Measurements from ENCODE around the gene LPIN1. TPM values are rescaled to one million over a fixed set of nuclear protein-coding genes. Genes with fewer than 3 reads are reported as not detected.
"Not testable (repeated sequence)": the region's sequence is repeated elsewhere in the genome, so short reads cannot be mapped to it uniquely, and the experiment has no call there.

Gene LPIN1
- total RNA-seq, 1 donor from 2014 or later, result 23.4 TPM

GRCh38 chr2:11813951-11814350 lies 67.5 kb downstream of the LPIN1 start:
- peaks cover 34% of the 10 kb centered on the region for H3K36me3 Mint-ChIP-seq (ENCODE audit: low read depth, unreplicated experiment)
- H3K4me3 ChIP-seq (ENCODE audit: insufficient read depth, low read depth, low read length), result no peak overlapping the region
- no peak overlapping the region for H3K4me2 ChIP-seq (ENCODE audit: low read length)
- H3K4me3 Mint-ChIP-seq (ENCODE audit: unreplicated experiment), result no peak overlapping the region
- H3K4me1 Mint-ChIP-seq (ENCODE audit: low read depth, unreplicated experiment), result no peaks in the 10 kb centered on the region
- H3K79me2 ChIP-seq (ENCODE audit: insufficient read depth, low read length), result no peaks in the 10 kb centered on the region
- no peak overlapping the region for H3K9ac ChIP-seq (ENCODE audit: low read length)
- H4K20me1 ChIP-seq (ENCODE audit: insufficient read depth, low read length), result peaks cover 21% of the 10 kb centered on the region
- peaks cover 10% of the 10 kb centered on the region for H3K36me3 ChIP-seq (ENCODE audit: insufficient read depth, low read length)
- no peaks in the 10 kb centered on the region for H3K27me3 Mint-ChIP-seq (ENCODE audit: low read depth, unreplicated experiment)
- no peak for TF ChIP-seq EZH2 (IDR thresholded peaks at IDR 0.05; ENCODE audit: insufficient read depth, low read length)
- TF ChIP-seq CTCF (IDR thresholded peaks at IDR 0.05; ENCODE audit: insufficient read depth, low read depth, low read length), result no peak
- H3K27ac ChIP-seq (ENCODE audit: low read depth, low read length), result no peak overlapping the region
- no peak overlapping the region for H3K27ac Mint-ChIP-seq (ENCODE audit: unreplicated experiment)
- no peaks in the 10 kb centered on the region for H3K9me3 ChIP-seq (ENCODE audit: insufficient read depth, low read depth, low read length)
- no peaks in the 10 kb centered on the region for H3K27me3 ChIP-seq (ENCODE audit: insufficient read depth, low read length)
- FAIRE-seq (no peak), DNase-seq (ENCODE audit: low read depth) (no peak)
- H3K4me1 ChIP-seq (ENCODE audit: insufficient read depth, low read length), result no peaks in the 10 kb centered on the region
- H2AFZ ChIP-seq (ENCODE audit: low read depth, low read length), result no peak overlapping the region
- H3K9me3 Mint-ChIP-seq (ENCODE audit: unreplicated experiment), result peaks cover 2% of the 10 kb centered on the region

- H3K27me3 Mint-ChIP-seq (ENCODE audit: low read depth, unreplicated experiment), result no peaks in the 10 kb centered on the region
- H3K27ac Mint-ChIP-seq (ENCODE audit: unreplicated experiment), result no peak overlapping the region
- H2AFZ ChIP-seq (ENCODE audit: low read depth, low read length), result no peak overlapping the region
- no peak overlapping the region for H3K4me3 Mint-ChIP-seq (ENCODE audit: unreplicated experiment)
- FAIRE-seq, result no peak
- peaks cover 14% of the 10 kb centered on the region for H3K36me3 ChIP-seq (ENCODE audit: insufficient read depth, low read length)
- no peak overlapping the region for H3K9ac ChIP-seq (ENCODE audit: low read length)
- H3K27ac ChIP-seq (ENCODE audit: low read depth, low read length), result no peak overlapping the region
- TF ChIP-seq EZH2 (IDR thresholded peaks at IDR 0.05; ENCODE audit: insufficient read depth, low read length), result no peak
- no peak for TF ChIP-seq CTCF (IDR thresholded peaks at IDR 0.05; ENCODE audit: insufficient read depth, low read depth, low read length)
- H3K36me3 Mint-ChIP-seq (ENCODE audit: low read depth, unreplicated experiment), result peaks cover 36% of the 10 kb centered on the region
- H3K4me3 ChIP-seq (ENCODE audit: insufficient read depth, low read depth, low read length), result no peak overlapping the region
- no peak for DNase-seq (ENCODE audit: low read depth)
- no peaks in the 10 kb centered on the region for H3K79me2 ChIP-seq (ENCODE audit: insufficient read depth, low read length)
- H3K4me1 Mint-ChIP-seq (ENCODE audit: low read depth, unreplicated experiment), result no peaks in the 10 kb centered on the region
- H4K20me1 ChIP-seq (ENCODE audit: insufficient read depth, low read length), result peaks cover 17% of the 10 kb centered on the region
- H3K9me3 ChIP-seq (ENCODE audit: insufficient read depth, low read depth, low read length), result no peaks in the 10 kb centered on the region
- H3K4me2 ChIP-seq (ENCODE audit: low read length), result no peak overlapping the region
- no peaks in the 10 kb centered on the region for H3K27me3 ChIP-seq (ENCODE audit: insufficient read depth, low read length)
- peaks cover 2% of the 10 kb centered on the region for H3K9me3 Mint-ChIP-seq (ENCODE audit: unreplicated experiment)
- H3K4me1 ChIP-seq (ENCODE audit: insufficient read depth, low read length), result no peaks in the 10 kb centered on the region
Observed at GRCh38 chr2:11814979-11815510, 68.6 kb downstream of the LPIN1 start.

- H3K4me1 ChIP-seq (ENCODE audit: insufficient read depth, low read length); H3K4me2 ChIP-seq (ENCODE audit: low read length); H3K9me3 ChIP-seq (ENCODE audit: insufficient read depth, low read depth, low read length); H3K79me2 ChIP-seq (ENCODE audit: insufficient read depth, low read length); DNase-seq (ENCODE audit: low read depth); H3K4me3 Mint-ChIP-seq (ENCODE audit: unreplicated experiment); H3K27ac ChIP-seq (ENCODE audit: low read depth, low read length); H2AFZ ChIP-seq (ENCODE audit: low read depth, low read length); FAIRE-seq; H3K27me3 Mint-ChIP-seq (ENCODE audit: low read depth, unreplicated experiment); H3K27ac Mint-ChIP-seq (ENCODE audit: unreplicated experiment); H3K9me3 Mint-ChIP-seq (ENCODE audit: unreplicated experiment); H3K27me3 ChIP-seq (ENCODE audit: insufficient read depth, low read length); H3K9ac ChIP-seq (ENCODE audit: low read length); H3K4me1 Mint-ChIP-seq (ENCODE audit: low read depth, unreplicated experiment); H3K4me3 ChIP-seq (ENCODE audit: insufficient read depth, low read depth, low read length): not testable (repeated sequence)
- peaks cover 17% of the 10 kb centered on the region for H3K36me3 ChIP-seq (ENCODE audit: insufficient read depth, low read length)
- H3K36me3 Mint-ChIP-seq (ENCODE audit: low read depth, unreplicated experiment), result peaks cover 32% of the 10 kb centered on the region
- H4K20me1 ChIP-seq (ENCODE audit: insufficient read depth, low read length), result peaks cover 11% of the 10 kb centered on the region
Observed at GRCh38 chr2:11816935-11817334, 70.5 kb downstream of the LPIN1 start.
